Activated CD4-positive, alpha-beta T cell treated with anti-CD3 and anti-CD28 coated beads, Interleukin-2, amount 10 ng/mL, durations not matched to agents 24 days and 14 days (primary cell): ENCODE results near the gene COPS2. TPM values are rescaled to one million over a fixed set of nuclear protein-coding genes. Genes with fewer than 3 reads are reported as not detected.
"Not testable (repeated sequence)": the region's sequence is repeated elsewhere in the genome, so short reads cannot be mapped to it uniquely, and the experiment has no call there.

Experiments used
- DNase-seq: peaks from one replicate; pipeline ENCODE4 v3.0.0; 2022
- H3K27ac Mint-ChIP-seq: one replicate; pipeline ENCODE4 v1.8.0; 2022; ENCODE audit warnings: mild to moderate bottlenecking, mixed read lengths
- H3K27me3 Mint-ChIP-seq: one replicate; pipeline ENCODE4 v1.8.0; 2022; ENCODE audit warnings: mixed read lengths
- H3K36me3 Mint-ChIP-seq: one replicate; pipeline ENCODE4 v1.8.0; 2022; ENCODE audit warnings: low read depth, mild to moderate bottlenecking, mixed read lengths
- H3K4me1 Mint-ChIP-seq: one replicate; pipeline ENCODE4 v1.8.0; 2021; ENCODE audit warnings: mixed read lengths
- H3K4me3 Mint-ChIP-seq: one replicate; pipeline ENCODE4 v1.8.0; 2022; ENCODE audit warnings: mild to moderate bottlenecking, moderate library complexity, mixed read lengths
- H3K9me3 Mint-ChIP-seq: one replicate; pipeline ENCODE4 v1.8.0; 2021; ENCODE audit warnings: mixed read lengths
- intact Hi-C: fragments of 100-400 bp; cut with micrococcal nuclease; formaldehyde crosslinking; loops from one replicate; pipeline ENCODE4 v1.15.1; 2023
- total RNA-seq: library from RNA; stranded (reverse); gene quantifications from 2 replicates; pipeline ENCODE4 v1.2.3, GENCODE V29; 2022

COPS2 gene
- total RNA-seq, 1 donor from 2014 or later = 98.6 TPM

GRCh38 chr15:49079340-49080039 lies 75.9 kb downstream of the COPS2 start:
- Mint-ChIP-seq H3K4me3 (no peak overlapping the region), H3K27me3 (peaks cover 7% of the 10 kb centered on the region), H3K4me1 (no peaks in the 10 kb centered on the region), H3K9me3 (no peaks in the 10 kb centered on the region), H3K36me3 (no peaks in the 10 kb centered on the region), H3K27ac (no peak overlapping the region)
- intact Hi-C loops = no loop called here
- no peak for DNase-seq

- no peak overlapping the region for H3K27ac Mint-ChIP-seq
- H3K36me3 Mint-ChIP-seq = no peaks in the 10 kb centered on the region
Measured at GRCh38 chr15:49075881-49076280, 79.5 kb downstream of the COPS2 start.

GRCh38 chr15:49074589-49075287 lies 80.7 kb downstream of the COPS2 start:
- H3K4me3 Mint-ChIP-seq, H3K4me1 Mint-ChIP-seq, DNase-seq, H3K36me3 Mint-ChIP-seq, H3K27ac Mint-ChIP-seq, H3K9me3 Mint-ChIP-seq, intact Hi-C loops: not testable (repeated sequence)
- peaks cover 21% of the 10 kb centered on the region for H3K27me3 Mint-ChIP-seq

More at GRCh38 chr15:49075881-49076280, 79.5 kb downstream of the COPS2 start:
- Mint-ChIP-seq H3K4me3 (no peak overlapping the region), H3K27me3 (peaks cover 14% of the 10 kb centered on the region), H3K4me1 (no peaks in the 10 kb centered on the region), H3K9me3 (peaks cover 6% of the 10 kb centered on the region)
- intact Hi-C loops = no loop called here
- no peak for DNase-seq

Other genes starting within 250 kb of the COPS2 start
- 20.4 and 21.2 TPM in 2 replicates for gene SHC4, start 191.7 kb downstream of the COPS2 start, total RNA-seq
- gene SECISBP2L, start 109.2 kb downstream of the COPS2 start, total RNA-seq = 38.1 and 40.0 TPM in 2 replicates
- 24.7 and 25.5 TPM in 2 replicates for gene GALK2, start 14.6 kb upstream of the COPS2 start, total RNA-seq